Islet precursor cell (in vitro differentiated cells): ENCODE measurements around the gene CCDC77.
"Not testable (repeated sequence)": the region's sequence is repeated elsewhere in the genome, so short reads cannot be mapped to it uniquely, and the experiment has no call there.

Experiments
- DNase-seq: peaks from one replicate; pipeline ENCODE4 v3.0.0-alpha.2; 2018

The CCDC77 gene

GRCh38 chr12:401235-402028 is at the start of gene CCDC77:
Gene CCDC77, plus strand, starts transcription at chr12:401644. Its CDS starts 7,740 bp downstream, at chr12:409384.
- DNase-seq = peak; percentile 98

- DNase-seq = no peak
Observed at GRCh38 chr12:356276-356988, 45.0 kb upstream of the CCDC77 start.

GRCh38 chr12:359091-359490 is 42.4 kb upstream of the CCDC77 start:
- DNase-seq = no peak

- no peak for DNase-seq
Observed at GRCh38 chr12:366820-367219, 34.6 kb upstream of the CCDC77 start.

- DNase-seq = no peak
Observed at GRCh38 chr12:367972-368371, 33.5 kb upstream of the CCDC77 start.

GRCh38 chr12:370739-371485 is 30.5 kb upstream of the CCDC77 start:
- not testable (repeated sequence) for DNase-seq

- no peak for DNase-seq
Observed at GRCh38 chr12:386651-387050, 14.8 kb upstream of the CCDC77 start.

- no peak for DNase-seq
Observed at GRCh38 chr12:388012-388411, 13.4 kb upstream of the CCDC77 start.

GRCh38 chr12:388541-389141 is 12.8 kb upstream of the CCDC77 start:
- DNase-seq = peak; percentile 63

- peak; percentile 98 for DNase-seq
Observed at GRCh38 chr12:389142-390096, 12.0 kb upstream of the CCDC77 start, which contains the start of gene KDM5A. Gene KDM5A, minus strand, starts transcription at chr12:389320. Its CDS starts 229 bp downstream, at chr12:389091.

- DNase-seq = no peak
Observed at GRCh38 chr12:400828-401227, 616 bp upstream of the CCDC77 start.

- DNase-seq = no peak
Observed at GRCh38 chr12:402029-402389, 565 bp downstream of the CCDC77 start.

- DNase-seq = no peak
Observed at GRCh38 chr12:414859-415258, 13.4 kb downstream of the CCDC77 start.

GRCh38 chr12:418432-418831 is 17.0 kb downstream of the CCDC77 start:
- no peak for DNase-seq

GRCh38 chr12:422526-422925 is 21.1 kb downstream of the CCDC77 start:
- DNase-seq = no peak

- DNase-seq = not testable (repeated sequence)
Observed at GRCh38 chr12:435737-436136, 34.3 kb downstream of the CCDC77 start.

- DNase-seq = peak; percentile 85
Observed at GRCh38 chr12:442235-442884, 40.9 kb downstream of the CCDC77 start.

GRCh38 chr12:447141-447540 is 45.7 kb downstream of the CCDC77 start:
- DNase-seq = no peak

- DNase-seq = no peak
Observed at GRCh38 chr12:449203-449602, 47.8 kb downstream of the CCDC77 start.

- no peak for DNase-seq
Observed at GRCh38 chr12:450438-450837, 49.0 kb downstream of the CCDC77 start.

- DNase-seq = no peak
Observed at GRCh38 chr12:452667-453210, 51.3 kb downstream of the CCDC77 start.
